AG09309 (cell line): ENCODE results near the gene CCRL2.

Experiments used
- DNase-seq: peaks from one replicate; pipeline ENCODE4 v3.0.0-alpha.2; 2010; ENCODE audit warnings: low read depth
- H3K4me3 ChIP-seq: 2 replicates; pipeline ENCODE4 v1.5.1; 2011; ENCODE audit warnings: mild to moderate bottlenecking, low read depth, low read length, moderate library complexity; ENCODE audit not compliant: control insufficient read depth
- CTCF ChIP-seq: IDR thresholded peaks from 2 replicates; pipeline ENCODE4 v1.5.1; 2011; ENCODE audit warnings: mild to moderate bottlenecking, low read depth, low read length, inconsistent platforms; ENCODE audit not compliant: insufficient read depth, control insufficient read depth; ENCODE audit errors: missing control alignments

CCRL2 gene

GRCh38 chr3:46406443-46406787 lies 644 bp upstream of the CCRL2 start:
- no peak overlapping the region for H3K4me3 ChIP-seq
- TF ChIP-seq CTCF, result no peak
- DNase-seq, result no peak

GRCh38 chr3:46407970-46408369 lies 911 bp downstream of the CCRL2 start:
- no peak for DNase-seq
- TF ChIP-seq CTCF, result no peak
- H3K4me3 ChIP-seq, result no peak overlapping the region

GRCh38 chr3:46408853-46409252 lies 1.8 kb downstream of the CCRL2 start:
- H3K4me3 ChIP-seq, result no peak overlapping the region

GRCh38 chr3:46409739-46410489 lies 2.9 kb downstream of the CCRL2 start:
- DNase-seq, result no peak
- no peak for TF ChIP-seq CTCF
- no peak overlapping the region for H3K4me3 ChIP-seq

More at GRCh38 chr3:46408853-46409252, 1.8 kb downstream of the CCRL2 start:
- no peak for TF ChIP-seq CTCF
- no peak for DNase-seq

- DNase-seq, result no peak
- no peak overlapping the region for H3K4me3 ChIP-seq
- TF ChIP-seq CTCF, result no peak
These were observed 3.6 kb downstream of the CCRL2 start for GRCh38 chr3:46410669-46411068.

GRCh38 chr3:46411271-46411670 lies 4.2 kb downstream of the CCRL2 start:
- no peak overlapping the region for H3K4me3 ChIP-seq
- no peak for DNase-seq
- peak; percentile 8 for TF ChIP-seq CTCF

- no peak for TF ChIP-seq CTCF
These were observed 5.8 kb downstream of the CCRL2 start for GRCh38 chr3:46412786-46413298.

More at GRCh38 chr3:46412786-46413298, 5.8 kb downstream of the CCRL2 start:
- no peak for DNase-seq
- no peak overlapping the region for H3K4me3 ChIP-seq
